Mucosa of descending colon (tissue), 3 donors: ENCODE data around the gene GLCCI1. TPM values are rescaled to one million over a fixed set of nuclear protein-coding genes. Genes with fewer than 3 reads are reported as not detected.

Experiments
- ATAC-seq: fragments of 200-7000 bp; cut with Tn5 transposase; one replicate; pipeline ENCODE4 v1.9.1; 2020; ENCODE audit warnings: mild to moderate bottlenecking, moderate library complexity
- DNase-seq, 3 donors: peaks; one replicate each; pipeline ENCODE4 v3.0.0-alpha.2; 2020
- H3K36me3 ChIP-seq: fragments of 200-600 bp; one replicate; pipeline ENCODE4 v1.8.0; 2021; ENCODE audit warnings: low read depth, mild to moderate bottlenecking
- H3K4me1 ChIP-seq: fragments of 200-600 bp; one replicate; pipeline ENCODE4 v1.8.0; 2021; ENCODE audit warnings: low read depth, mild to moderate bottlenecking
- H3K4me3 ChIP-seq: fragments of 200-600 bp; one replicate; pipeline ENCODE4 v1.8.0; 2021; ENCODE audit warnings: mild to moderate bottlenecking
- H3K9me3 ChIP-seq: fragments of 200-600 bp; one replicate; pipeline ENCODE4 v1.8.0; 2021; ENCODE audit warnings: mild to moderate bottlenecking
- intact Hi-C, 2 donors: fragments of 100-400 bp; cut with DNase I in 1 of 2; cut with micrococcal nuclease in 1 of 2; formaldehyde crosslinking; loops; one replicate each; pipeline versions ENCODE4 v1.11.0 to v1.11.1; 2022; cut with DNase I, micrococcal nuclease
- total RNA-seq, 3 donors: library from RNA; stranded (reverse); fragmentation: NEBNext Ultra II Directional in 2 of 3; extraction: Animal tissue kit (Norgen Biotek cat#: 25700) in 2 of 3; gene quantifications; one replicate each; pipeline versions ENCODE4 v1.2.1 to v1.2.4, GENCODE V29; 2021 to 2023
- TF ChIP-seq, protein P1 (sequence below): fragments of 200-600 bp; IDR thresholded peaks from one replicate; pipeline ENCODE4 v1.8.0; 2022; ENCODE audit warnings: antibody characterized with exemption, mild to moderate bottlenecking
- donor health status: DM: no; HTN: no; CAD: no; lungs with moderate emphysema.
- donor health status: DM: no; HTN: no; CAD: no.
- donor health status: DM: no; HTN: yes; CAD: no.

The GLCCI1 gene
- total RNA-seq, 3 donors from 2014 or later = 9.2 to 14.0 (median 12.3) TPM

DNA sequence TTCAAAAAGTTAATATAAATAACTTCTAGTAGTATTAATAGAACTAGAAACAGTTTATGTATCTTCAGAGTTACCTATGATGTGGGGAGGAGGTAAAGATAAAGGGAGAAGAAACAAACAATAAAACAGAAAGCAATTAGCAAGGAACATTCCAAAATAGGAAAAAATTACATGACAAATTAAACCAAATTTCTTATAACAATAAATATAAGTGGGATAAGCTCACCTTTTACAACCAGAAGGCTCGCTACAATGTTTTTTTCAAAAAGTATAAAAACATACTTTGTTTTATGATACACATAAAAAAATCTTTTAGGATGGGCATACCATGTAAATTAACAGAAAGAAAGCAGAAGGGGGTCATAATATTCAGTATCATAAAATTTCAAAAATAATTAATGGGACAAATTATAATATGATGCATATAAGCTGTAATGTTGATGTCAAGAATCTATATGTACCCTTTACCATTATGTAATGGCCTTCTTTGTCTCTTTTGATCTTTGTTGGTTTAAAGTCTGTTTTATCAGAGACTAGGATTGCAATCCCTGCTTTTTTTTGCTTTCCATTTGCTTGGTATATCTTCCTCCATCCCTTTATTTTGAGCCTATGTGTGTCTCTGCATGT, 31.8 kb downstream of the GLCCI1 start:
- DNase-seq (no peak), ATAC-seq (no peak)
- H3K4me3 ChIP-seq = no peak overlapping the region
- no peaks in the 10 kb centered on the region for H3K4me1 ChIP-seq
- H3K36me3 ChIP-seq = no peaks in the 10 kb centered on the region
- no peaks in the 10 kb centered on the region for H3K9me3 ChIP-seq
- intact Hi-C loops = loop anchor here in 1 of 2 donors (2.0 kb wide), 1 partner anchor 30 kb away; no protein-coding TSS in a partner anchor
- TF ChIP-seq, protein P1, sequence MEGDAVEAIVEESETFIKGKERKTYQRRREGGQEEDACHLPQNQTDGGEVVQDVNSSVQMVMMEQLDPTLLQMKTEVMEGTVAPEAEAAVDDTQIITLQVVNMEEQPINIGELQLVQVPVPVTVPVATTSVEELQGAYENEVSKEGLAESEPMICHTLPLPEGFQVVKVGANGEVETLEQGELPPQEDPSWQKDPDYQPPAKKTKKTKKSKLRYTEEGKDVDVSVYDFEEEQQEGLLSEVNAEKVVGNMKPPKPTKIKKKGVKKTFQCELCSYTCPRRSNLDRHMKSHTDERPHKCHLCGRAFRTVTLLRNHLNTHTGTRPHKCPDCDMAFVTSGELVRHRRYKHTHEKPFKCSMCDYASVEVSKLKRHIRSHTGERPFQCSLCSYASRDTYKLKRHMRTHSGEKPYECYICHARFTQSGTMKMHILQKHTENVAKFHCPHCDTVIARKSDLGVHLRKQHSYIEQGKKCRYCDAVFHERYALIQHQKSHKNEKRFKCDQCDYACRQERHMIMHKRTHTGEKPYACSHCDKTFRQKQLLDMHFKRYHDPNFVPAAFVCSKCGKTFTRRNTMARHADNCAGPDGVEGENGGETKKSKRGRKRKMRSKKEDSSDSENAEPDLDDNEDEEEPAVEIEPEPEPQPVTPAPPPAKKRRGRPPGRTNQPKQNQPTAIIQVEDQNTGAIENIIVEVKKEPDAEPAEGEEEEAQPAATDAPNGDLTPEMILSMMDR = no peak

DNA sequence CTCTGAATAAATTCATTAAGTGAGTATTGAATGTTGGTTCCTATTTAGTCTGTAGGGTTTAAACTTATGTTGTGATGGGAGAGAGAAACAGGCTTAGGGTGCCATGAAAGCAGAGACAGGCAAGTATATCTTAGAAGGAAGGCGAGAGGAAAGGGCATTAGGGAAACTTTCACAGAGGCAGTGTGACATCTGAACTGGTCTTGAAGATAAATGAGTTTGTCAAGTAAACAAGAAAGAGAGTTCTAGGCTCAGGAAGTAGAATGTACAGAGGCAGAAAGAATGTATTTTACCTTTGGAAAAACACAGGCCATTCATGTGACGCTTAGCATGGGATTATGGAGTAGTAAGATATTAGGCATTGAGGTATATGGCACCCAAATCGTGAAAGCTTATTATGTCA, 34.5 kb downstream of the GLCCI1 start:
- no peak overlapping the region for H3K4me3 ChIP-seq
- DNase-seq = no peak

GRCh38 chr7:8005279-8005678, 36.7 kb downstream of the GLCCI1 start:
- no peaks in the 10 kb centered on the region for H3K4me1 ChIP-seq
- no peaks in the 10 kb centered on the region for H3K9me3 ChIP-seq
- intact Hi-C loops = no loop called here
- no peaks in the 10 kb centered on the region for H3K36me3 ChIP-seq
- no peak for DNase-seq
- no peak for ATAC-seq
- no peak overlapping the region for H3K4me3 ChIP-seq
- TF ChIP-seq, protein P1 = no peak

More for the DNA sequence above, 34.5 kb downstream of the GLCCI1 start:
- Histone ChIP-seq H3K9me3 (no peaks in the 10 kb centered on the region), H3K36me3 (no peaks in the 10 kb centered on the region), H3K4me1 (no peaks in the 10 kb centered on the region)
- ATAC-seq = no peak
- intact Hi-C loops = no loop called here
- TF ChIP-seq, protein P1 = no peak

DNA sequence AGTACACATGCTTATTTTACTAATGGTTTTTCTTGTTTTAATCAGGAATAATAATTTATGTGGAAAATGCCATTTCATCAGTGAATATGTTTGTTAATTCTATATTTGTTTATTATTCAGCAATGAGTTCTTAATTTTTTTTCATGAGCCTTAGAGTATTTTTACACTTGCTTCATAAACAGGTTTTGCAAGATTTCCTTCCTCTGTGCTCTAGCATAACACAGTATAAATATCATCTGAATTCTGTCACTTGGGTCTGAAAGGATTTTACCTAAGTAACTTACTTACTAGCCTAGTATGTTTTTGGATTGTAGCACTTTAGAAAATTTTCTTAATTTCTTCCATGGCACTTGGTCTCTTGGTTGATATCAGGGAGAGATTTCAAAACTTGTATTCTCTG, 45.8 kb downstream of the GLCCI1 start:
- Histone ChIP-seq H3K9me3 (no peaks in the 10 kb centered on the region), H3K4me3 (no peak overlapping the region), H3K4me1 (no peaks in the 10 kb centered on the region), H3K36me3 (no peaks in the 10 kb centered on the region)
- ATAC-seq = no peak
- TF ChIP-seq, protein P1 = no peak
- intact Hi-C loops = no loop called here
- DNase-seq = no peak

DNA sequence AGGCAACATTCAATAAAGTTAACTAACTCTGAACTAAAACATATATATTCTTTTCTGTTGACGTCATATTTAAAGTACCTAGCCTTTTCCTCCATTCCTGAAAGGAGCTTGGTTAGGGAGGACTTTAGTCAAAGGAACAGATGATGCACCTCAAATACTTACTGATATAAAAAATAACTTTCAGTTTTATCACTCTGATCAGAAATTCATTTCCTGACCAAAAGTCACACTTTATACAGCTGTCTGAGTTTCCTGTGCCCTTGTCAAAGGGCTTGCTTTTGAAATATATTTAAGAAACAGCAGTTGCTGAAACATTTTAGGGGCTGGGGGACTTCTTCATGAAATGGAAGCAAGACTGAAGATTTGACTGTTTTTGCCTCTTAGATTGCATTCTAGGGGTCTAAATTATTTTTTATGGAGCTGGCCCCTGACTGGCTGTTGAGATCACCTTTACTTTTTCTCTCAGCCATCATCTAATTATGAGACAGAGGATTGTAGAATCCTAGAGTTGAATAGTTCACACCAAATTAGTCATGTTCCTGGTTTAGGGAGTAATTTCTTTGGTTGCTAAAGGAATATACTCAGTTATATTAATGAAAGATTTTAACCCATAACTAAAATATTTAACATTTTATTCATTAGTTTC, 46.6 kb downstream of the GLCCI1 start:
- Histone ChIP-seq H3K9me3 (no peaks in the 10 kb centered on the region), H3K4me3 (no peak overlapping the region), H3K36me3 (no peaks in the 10 kb centered on the region), H3K4me1 (no peaks in the 10 kb centered on the region)
- ATAC-seq (peak; percentile 31), DNase-seq (no peak)
- intact Hi-C loops = no loop called here
- TF ChIP-seq, protein P1 = no peak
